ENCODE measurements around the gene DBT. TPM values are rescaled to one million over a fixed set of nuclear protein-coding genes. Genes with fewer than 3 reads are reported as not detected.

DBT gene
- polyA plus RNA-seq, 1 of the 3 experiments (the other 2 are of a cell fraction), result 2.0 TPM

DNA sequence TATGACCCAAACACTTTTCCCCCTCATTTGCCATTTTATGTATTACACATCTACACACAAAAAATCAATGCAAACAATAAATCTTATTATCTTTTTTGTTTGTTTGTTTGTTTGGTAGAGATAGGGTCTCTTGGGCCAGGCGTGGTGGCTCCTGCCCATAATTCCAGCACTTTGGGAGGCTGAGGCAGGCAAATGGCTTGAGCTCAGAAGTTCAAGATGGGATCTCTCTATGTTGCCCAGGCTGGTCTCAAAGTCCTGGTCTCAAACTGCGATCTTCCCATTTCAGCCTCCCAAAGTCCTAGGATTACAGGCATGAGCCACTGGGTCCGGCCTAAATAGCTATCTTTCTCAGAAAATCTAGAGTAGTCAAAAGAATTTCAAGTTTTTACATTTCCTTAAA lies 1.2 kb upstream of the DBT start:
- Histone ChIP-seq H2AFZ (ENCODE audit: low read depth) (peak overlapping the region; percentile 93; the same call in 1 of the 2 replicates), H3K4me3 (ENCODE audit: low read depth in 2 of 2, low read length in 1 of 2) (no peak overlapping the region), H3F3A (replicated peaks; ENCODE audit: insufficient read depth) (no peaks in the 10 kb centered on the region), H3K79me2 (ENCODE audit: insufficient read depth) (peaks cover 33% of the 10 kb centered on the region), H3K9me3 (no peaks in the 10 kb centered on the region), H3K27me3 (ENCODE audit: insufficient read depth) (no peaks in the 10 kb centered on the region), H3K9me2 (no peaks in the 10 kb centered on the region), H3K9ac (no peak overlapping the region), H3K4me2 (no peak overlapping the region), H3K27ac (ENCODE audit: low read depth in 2 of 2, low read length in 1 of 2) (no peak overlapping the region), H3K4me1 (ENCODE audit: control insufficient read depth in 1 of 2, insufficient read depth in 2 of 2, low read depth in 1 of 2, low read length in 1 of 2) (peaks cover 8 to 10% of the 10 kb centered on the region in 2 experiments; a peak in 3 of 4 replicates), H4K20me1 (ENCODE audit: insufficient read depth) (no peaks in the 10 kb centered on the region), H3K36me3 (replicated peaks in 1 of 2; ENCODE audit: control insufficient read depth in 1 of 2, insufficient read depth in 2 of 2, low read length in 1 of 2) (peaks cover 0 to 8% of the 10 kb centered on the region in 2 experiments)
- TF ChIP-seq FOSL2 (IDR thresholded peaks at IDR 0.05; ENCODE audit: borderline replicate concordance, low read depth) (no peak), RXRA (IDR thresholded peaks at IDR 0.05; ENCODE audit: borderline replicate concordance, low read depth) (no peak), YY1 (IDR thresholded peaks at IDR 0.05; ENCODE audit: low read depth) (no peak), GATA2 (CRISPR knock-in tag; IDR thresholded peaks at IDR 0.05) (no peak)
- TF ChIP-seq, protein P1, sequence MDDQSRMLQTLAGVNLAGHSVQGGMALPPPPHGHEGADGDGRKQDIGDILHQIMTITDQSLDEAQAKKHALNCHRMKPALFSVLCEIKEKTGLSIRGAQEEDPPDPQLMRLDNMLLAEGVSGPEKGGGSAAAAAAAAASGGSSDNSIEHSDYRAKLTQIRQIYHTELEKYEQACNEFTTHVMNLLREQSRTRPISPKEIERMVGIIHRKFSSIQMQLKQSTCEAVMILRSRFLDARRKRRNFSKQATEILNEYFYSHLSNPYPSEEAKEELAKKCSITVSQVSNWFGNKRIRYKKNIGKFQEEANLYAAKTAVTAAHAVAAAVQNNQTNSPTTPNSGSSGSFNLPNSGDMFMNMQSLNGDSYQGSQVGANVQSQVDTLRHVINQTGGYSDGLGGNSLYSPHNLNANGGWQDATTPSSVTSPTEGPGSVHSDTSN (IDR thresholded peaks at IDR 0.05), result no peak
- ChIA-PET POLR2A (interaction anchor here (2.6 kb wide), 1 partner anchor 15 kb away, joined by 17 read pairs; the partner anchor contains the start of gene RTCA), CTCF (interaction anchor here (1.6 to 1.8 kb wide), 3 partner anchors 29 to 209 kb away, joined by 5 to 8 read pairs (median 6); no protein-coding TSS in a partner anchor)
- 87% methylated on average over 3 of the region's 3 CpGs for WGBS (ENCODE audit: low lambda C conversion rate)
- no peak for DNase-seq

DNA sequence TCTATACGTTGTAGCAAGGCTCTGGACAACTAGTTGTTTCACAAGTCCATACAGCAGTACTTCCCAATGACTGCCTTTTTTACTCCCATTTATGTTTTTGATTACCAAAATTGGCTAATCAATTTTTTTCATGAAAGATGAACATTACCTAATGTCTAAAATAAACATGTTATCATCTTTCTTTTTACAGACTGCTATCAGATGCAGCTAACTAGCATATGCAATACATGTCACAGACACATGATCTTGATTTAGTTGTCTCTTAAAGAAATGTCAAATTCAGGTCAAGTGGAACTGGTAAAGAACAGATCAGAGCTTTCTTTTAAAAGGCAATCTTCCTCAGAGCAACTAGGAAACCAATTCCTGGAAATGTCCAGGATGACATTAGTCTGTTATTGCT lies 630 bp upstream of the DBT start:
- peaks cover 8 to 10% of the 10 kb centered on the region in 2 experiments; a peak in 3 of 4 replicates for H3K4me1 ChIP-seq (ENCODE audit: control insufficient read depth in 1 of 2, insufficient read depth in 2 of 2, low read depth in 1 of 2, low read length in 1 of 2)
- ChIA-PET CTCF (interaction anchor here (1.0 to 1.8 kb wide), 4 partner anchors 28 to 209 kb away, joined by 3 to 8 read pairs (median 6); no protein-coding TSS in a partner anchor), POLR2A (interaction anchor here (1.0 to 2.6 kb wide), 2 partner anchors 16 to 117 kb away, joined by 3 to 17 read pairs; partner anchors contain the start of genes RTCA, SASS6 and TRMT13)
- no peaks in the 10 kb centered on the region for H3F3A ChIP-seq (replicated peaks; ENCODE audit: insufficient read depth)
- DNase-seq, result no peak
- H2AFZ ChIP-seq (ENCODE audit: low read depth), result peak overlapping the region; percentile 93
- no peaks in the 10 kb centered on the region for H3K9me3 ChIP-seq
- H3K27ac ChIP-seq (ENCODE audit: low read depth in 2 of 2, low read length in 1 of 2), result peak overlapping the region; percentile 59 to 76; a peak in 3 of 4 replicates
- H3K79me2 ChIP-seq (ENCODE audit: insufficient read depth), result peaks cover 38% of the 10 kb centered on the region
- 0% methylated on average over 1 of the region's 1 CpG for WGBS (ENCODE audit: low lambda C conversion rate)
- H3K9ac ChIP-seq, result peak overlapping the region; percentile 81
- H4K20me1 ChIP-seq (ENCODE audit: insufficient read depth), result no peaks in the 10 kb centered on the region
- H3K4me2 ChIP-seq, result peak overlapping the region; percentile 86
- no peaks in the 10 kb centered on the region for H3K9me2 ChIP-seq
- TF ChIP-seq GATA2 (CRISPR knock-in tag; IDR thresholded peaks at IDR 0.05) (peak; percentile 25; the same call in 1 of the 2 replicates), FOXM1 (IDR thresholded peaks at IDR 0.05; ENCODE audit: low read depth) (no peak), SIN3A (IDR thresholded peaks at IDR 0.05; ENCODE audit: borderline replicate concordance, low read depth, low read length) (no peak)
- peak overlapping the region; percentile 73 to 91 for H3K4me3 ChIP-seq (ENCODE audit: low read depth in 2 of 2, low read length in 1 of 2)
- H3K36me3 ChIP-seq (replicated peaks in 1 of 2; ENCODE audit: control insufficient read depth in 1 of 2, insufficient read depth in 2 of 2, low read length in 1 of 2), result peaks cover 0 to 8% of the 10 kb centered on the region in 2 experiments
- H3K27me3 ChIP-seq (ENCODE audit: insufficient read depth), result no peaks in the 10 kb centered on the region

DNA sequence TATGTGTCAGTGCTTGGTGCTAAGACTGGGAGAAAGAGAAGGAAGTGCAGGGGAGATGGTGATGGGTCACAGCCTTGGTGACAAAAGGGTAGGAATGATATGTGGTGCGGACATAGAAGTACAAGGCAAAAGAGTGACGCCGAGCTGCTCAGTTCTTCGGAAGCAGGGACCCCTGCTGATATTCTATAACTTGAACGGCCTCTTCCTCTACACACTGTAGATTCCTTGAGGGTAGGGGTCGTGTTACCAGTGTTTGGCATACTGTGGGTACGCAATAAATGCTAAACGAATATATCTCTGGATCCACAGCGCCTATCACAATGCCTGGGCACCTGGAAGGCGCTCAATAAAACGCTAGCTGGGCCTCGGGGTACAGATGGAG lies 488 bp downstream of the DBT start:
- no peaks in the 10 kb centered on the region for H3F3A ChIP-seq (replicated peaks; ENCODE audit: insufficient read depth)
- H3K4me3 ChIP-seq (ENCODE audit: low read depth in 2 of 2, low read length in 1 of 2), result peak overlapping the region; percentile 73 to 91
- H3K79me2 ChIP-seq (ENCODE audit: insufficient read depth), result peaks cover 41% of the 10 kb centered on the region
- peak overlapping the region; percentile 93 for H2AFZ ChIP-seq (ENCODE audit: low read depth)
- ChIA-PET CTCF (interaction anchor here (1.0 to 1.8 kb wide), 2 partner anchors 27 to 210 kb away, joined by 3 to 6 read pairs; no protein-coding TSS in a partner anchor), POLR2A (interaction anchor here (0.6 to 2.6 kb wide), 4 partner anchors 17 to 116 kb away, joined by 3 to 17 read pairs (median 3); partner anchors contain the start of genes RTCA, SASS6 and TRMT13)
- peak overlapping the region; percentile 81 for H3K9ac ChIP-seq
- H3K9me2 ChIP-seq, result no peaks in the 10 kb centered on the region
- no peaks in the 10 kb centered on the region for H3K9me3 ChIP-seq
- peaks cover 8 to 10% of the 10 kb centered on the region in 2 experiments; a peak in 3 of 4 replicates for H3K4me1 ChIP-seq (ENCODE audit: control insufficient read depth in 1 of 2, insufficient read depth in 2 of 2, low read depth in 1 of 2, low read length in 1 of 2)
- peak overlapping the region; percentile 86 for H3K4me2 ChIP-seq
- peak overlapping the region; percentile 59 to 94 for H3K27ac ChIP-seq (ENCODE audit: low read depth in 2 of 2, low read length in 1 of 2)
- no peaks in the 10 kb centered on the region for H4K20me1 ChIP-seq (ENCODE audit: insufficient read depth)
- H3K27me3 ChIP-seq (ENCODE audit: insufficient read depth), result no peaks in the 10 kb centered on the region
- peak; percentile 12 for DNase-seq
- 1% methylated on average over 12 of the region's 12 CpGs for WGBS (ENCODE audit: low lambda C conversion rate)
- H3K36me3 ChIP-seq (replicated peaks in 1 of 2; ENCODE audit: control insufficient read depth in 1 of 2, insufficient read depth in 2 of 2, low read length in 1 of 2), result peaks cover 0 to 8% of the 10 kb centered on the region in 2 experiments
- no peak for TF ChIP-seq RAD21 (IDR thresholded peaks at IDR 0.05; ENCODE audit: low read length)
- no peak for TF ChIP-seq NRF1 (IDR thresholded peaks at IDR 0.05; ENCODE audit: low read depth, low read length)
- TF ChIP-seq POLR2AphosphoS5 (IDR thresholded peaks at IDR 0.05; ENCODE audit: low read depth, low read length), result no peak
- no peak for TF ChIP-seq EP300 (IDR thresholded peaks at IDR 0.05; ENCODE audit: borderline replicate concordance in 1 of 2, low read depth in 1 of 2, low read length in 1 of 2)
- TF ChIP-seq, protein P2, sequence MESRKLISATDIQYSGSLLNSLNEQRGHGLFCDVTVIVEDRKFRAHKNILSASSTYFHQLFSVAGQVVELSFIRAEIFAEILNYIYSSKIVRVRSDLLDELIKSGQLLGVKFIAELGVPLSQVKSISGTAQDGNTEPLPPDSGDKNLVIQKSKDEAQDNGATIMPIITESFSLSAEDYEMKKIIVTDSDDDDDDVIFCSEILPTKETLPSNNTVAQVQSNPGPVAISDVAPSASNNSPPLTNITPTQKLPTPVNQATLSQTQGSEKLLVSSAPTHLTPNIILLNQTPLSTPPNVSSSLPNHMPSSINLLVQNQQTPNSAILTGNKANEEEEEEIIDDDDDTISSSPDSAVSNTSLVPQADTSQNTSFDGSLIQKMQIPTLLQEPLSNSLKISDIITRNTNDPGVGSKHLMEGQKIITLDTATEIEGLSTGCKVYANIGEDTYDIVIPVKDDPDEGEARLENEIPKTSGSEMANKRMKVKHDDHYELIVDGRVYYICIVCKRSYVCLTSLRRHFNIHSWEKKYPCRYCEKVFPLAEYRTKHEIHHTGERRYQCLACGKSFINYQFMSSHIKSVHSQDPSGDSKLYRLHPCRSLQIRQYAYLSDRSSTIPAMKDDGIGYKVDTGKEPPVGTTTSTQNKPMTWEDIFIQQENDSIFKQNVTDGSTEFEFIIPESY (IDR thresholded peaks at IDR 0.05; ENCODE audit: borderline replicate concordance, low read depth), result no peak
- TF ChIP-seq RCOR1 (IDR thresholded peaks at IDR 0.05; ENCODE audit: low read length), result no peak
- no peak for TF ChIP-seq TCF12 (IDR thresholded peaks at IDR 0.05)
- no peak for TF ChIP-seq EZH2phosphoT487 (IDR thresholded peaks at IDR 0.05; ENCODE audit: borderline replicate concordance, low read depth)
- TF ChIP-seq, protein P3, sequence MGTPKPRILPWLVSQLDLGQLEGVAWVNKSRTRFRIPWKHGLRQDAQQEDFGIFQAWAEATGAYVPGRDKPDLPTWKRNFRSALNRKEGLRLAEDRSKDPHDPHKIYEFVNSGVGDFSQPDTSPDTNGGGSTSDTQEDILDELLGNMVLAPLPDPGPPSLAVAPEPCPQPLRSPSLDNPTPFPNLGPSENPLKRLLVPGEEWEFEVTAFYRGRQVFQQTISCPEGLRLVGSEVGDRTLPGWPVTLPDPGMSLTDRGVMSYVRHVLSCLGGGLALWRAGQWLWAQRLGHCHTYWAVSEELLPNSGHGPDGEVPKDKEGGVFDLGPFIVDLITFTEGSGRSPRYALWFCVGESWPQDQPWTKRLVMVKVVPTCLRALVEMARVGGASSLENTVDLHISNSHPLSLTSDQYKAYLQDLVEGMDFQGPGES (IDR thresholded peaks at IDR 0.05; ENCODE audit: low read depth, low read length), result no peak
- no peak for TF ChIP-seq CHD2 (IDR thresholded peaks at IDR 0.05; ENCODE audit: low read length, partially characterized antibody)
- no peak for TF ChIP-seq JUND (IDR thresholded peaks at IDR 0.05)
- no peak for TF ChIP-seq ELF1 (IDR thresholded peaks at IDR 0.05)

All from SK-N-SH (cell line).